Endometrial microvascular endothelial cells (primary cell): Measurements from ENCODE around the gene COX18. TPM values are rescaled to one million over a fixed set of nuclear protein-coding genes. Genes with fewer than 3 reads are reported as not detected.

Experiments used
- total RNA-seq: library from RNA; depleted of rRNA; stranded (reverse); fragments of >200 nt; gene quantifications from one replicate; pipeline ENCODE4 v1.2.3, GENCODE V29; 2015; ENCODE audit errors: inconsistent ontology term

Gene COX18
- total RNA-seq, 1 donor from 2014 or later = 25.3 TPM

Other genes starting within 250 kb of the COX18 start
- 42.9 TPM for gene ANKRD17, start 189.1 kb upstream of the COX18 start, total RNA-seq